ENCODE data around the gene ADH7.
A peak's percentile ranks its signal among the peaks of the same experiment; 100 is the strongest.

Gene ADH7

GRCh38 chr4:99435154-99435553 lies at the start of gene ADH7:
Gene ADH7, minus strand, starts transcription at chr4:99435342. Its CDS starts 109 bp downstream, at chr4:99435233.
- DNase-seq (ENCODE audit: low read depth) = no peak

GRCh38 chr4:99483636-99484035 lies 48.5 kb upstream of the ADH7 start:
- DNase-seq (ENCODE audit: low read depth) = no peak

GRCh38 chr4:99473131-99473530 lies 38.0 kb upstream of the ADH7 start:
- DNase-seq (ENCODE audit: low read depth) = no peak

GRCh38 chr4:99471896-99472295 lies 36.8 kb upstream of the ADH7 start:
- no peak for DNase-seq (ENCODE audit: low read depth)

- no peak for DNase-seq (ENCODE audit: low read depth)
These were observed 36.2 kb upstream of the ADH7 start for GRCh38 chr4:99471349-99471748.

- no peak for DNase-seq (ENCODE audit: low read depth)
These were observed 33.7 kb upstream of the ADH7 start for GRCh38 chr4:99468889-99469288.

- no peak for DNase-seq (ENCODE audit: low read depth)
These were observed 32.7 kb upstream of the ADH7 start for GRCh38 chr4:99467887-99468286.

GRCh38 chr4:99463566-99463965 lies 28.4 kb upstream of the ADH7 start:
- DNase-seq (ENCODE audit: low read depth) = no peak

GRCh38 chr4:99462875-99463464 lies 27.8 kb upstream of the ADH7 start:
- peak; percentile 4 for DNase-seq (ENCODE audit: low read depth)

GRCh38 chr4:99461623-99462401 lies 26.7 kb upstream of the ADH7 start:
- no peak for DNase-seq (ENCODE audit: low read depth)

- no peak for DNase-seq (ENCODE audit: low read depth)
These were observed 24.5 kb upstream of the ADH7 start for GRCh38 chr4:99459546-99460042.

- no peak for DNase-seq (ENCODE audit: low read depth)
These were observed 23.8 kb upstream of the ADH7 start for GRCh38 chr4:99458911-99459447.

- no peak for DNase-seq (ENCODE audit: low read depth)
These were observed 22.5 kb upstream of the ADH7 start for GRCh38 chr4:99457676-99458075.

GRCh38 chr4:99457270-99457669 lies 22.1 kb upstream of the ADH7 start:
- no peak for DNase-seq (ENCODE audit: low read depth)

GRCh38 chr4:99447513-99447912 lies 12.4 kb upstream of the ADH7 start:
- DNase-seq (ENCODE audit: low read depth) = no peak

GRCh38 chr4:99447079-99447478 lies 11.9 kb upstream of the ADH7 start:
- no peak for DNase-seq (ENCODE audit: low read depth)

GRCh38 chr4:99438405-99438780 lies 3.3 kb upstream of the ADH7 start:
- no peak for DNase-seq (ENCODE audit: low read depth)

GRCh38 chr4:99437723-99438404 lies 2.7 kb upstream of the ADH7 start:
- DNase-seq (ENCODE audit: low read depth) = no peak

GRCh38 chr4:99436976-99437722 lies 2.0 kb upstream of the ADH7 start:
- DNase-seq (ENCODE audit: low read depth) = no peak

- no peak for DNase-seq (ENCODE audit: low read depth)
These were observed 1.3 kb upstream of the ADH7 start for GRCh38 chr4:99436462-99436861.

GRCh38 chr4:99430106-99430505 lies 5.0 kb downstream of the ADH7 start:
- no peak for DNase-seq (ENCODE audit: low read depth)

GRCh38 chr4:99417125-99417524 lies 18.0 kb downstream of the ADH7 start:
- DNase-seq (ENCODE audit: low read depth) = no peak

All from stimulated activated CD8-positive, alpha-beta memory T cell treated with anti-CD3 and anti-CD28 coated beads, Interleukin-4, amount 100 ng/mL, for 24 hours (primary cell).